ENCODE results near the gene ANKFN1. TPM values are rescaled to one million over a fixed set of nuclear protein-coding genes. Genes with fewer than 3 reads are reported as not detected.

The ANKFN1 gene
- total RNA-seq, 2 donors from 2014 or later: 3.0 to 7.3 TPM

DNA sequence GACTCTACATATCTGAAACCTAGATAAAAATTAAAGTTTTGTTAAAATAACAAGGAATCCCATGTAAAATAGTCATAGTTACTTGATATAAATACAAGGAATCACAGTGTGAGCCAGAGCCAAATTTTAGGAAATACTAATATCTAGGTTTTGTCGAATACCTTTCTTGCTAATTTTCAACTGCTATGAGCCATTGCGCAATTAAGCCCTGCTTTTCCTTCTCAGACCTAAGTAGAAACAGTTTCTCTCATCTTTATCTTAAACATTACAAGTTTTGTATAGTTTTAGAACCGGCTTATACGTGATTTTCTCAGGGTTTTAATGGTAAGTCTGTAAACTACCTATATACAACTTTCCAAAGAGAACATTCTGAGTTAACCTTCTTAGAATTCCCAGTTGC lies 282.9 kb downstream of the ANKFN1 start:
- TF ChIP-seq, protein P1, sequence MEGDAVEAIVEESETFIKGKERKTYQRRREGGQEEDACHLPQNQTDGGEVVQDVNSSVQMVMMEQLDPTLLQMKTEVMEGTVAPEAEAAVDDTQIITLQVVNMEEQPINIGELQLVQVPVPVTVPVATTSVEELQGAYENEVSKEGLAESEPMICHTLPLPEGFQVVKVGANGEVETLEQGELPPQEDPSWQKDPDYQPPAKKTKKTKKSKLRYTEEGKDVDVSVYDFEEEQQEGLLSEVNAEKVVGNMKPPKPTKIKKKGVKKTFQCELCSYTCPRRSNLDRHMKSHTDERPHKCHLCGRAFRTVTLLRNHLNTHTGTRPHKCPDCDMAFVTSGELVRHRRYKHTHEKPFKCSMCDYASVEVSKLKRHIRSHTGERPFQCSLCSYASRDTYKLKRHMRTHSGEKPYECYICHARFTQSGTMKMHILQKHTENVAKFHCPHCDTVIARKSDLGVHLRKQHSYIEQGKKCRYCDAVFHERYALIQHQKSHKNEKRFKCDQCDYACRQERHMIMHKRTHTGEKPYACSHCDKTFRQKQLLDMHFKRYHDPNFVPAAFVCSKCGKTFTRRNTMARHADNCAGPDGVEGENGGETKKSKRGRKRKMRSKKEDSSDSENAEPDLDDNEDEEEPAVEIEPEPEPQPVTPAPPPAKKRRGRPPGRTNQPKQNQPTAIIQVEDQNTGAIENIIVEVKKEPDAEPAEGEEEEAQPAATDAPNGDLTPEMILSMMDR (IDR thresholded peaks at IDR 0.05): no peak
- no peak for TF ChIP-seq POLR2AphosphoS5 (IDR thresholded peaks at IDR 0.05)
- TF ChIP-seq POLR2A (IDR thresholded peaks at IDR 0.05): no peak
- WGBS: 90% methylated on average over 4 of the region's 4 CpGs
- intact Hi-C loops (cut with DNase I): no loop called here
- Histone ChIP-seq H3K27ac (no peak overlapping the region), H3K36me3 (no peaks in the 10 kb centered on the region), H3K4me1 (replicated peaks) (no peaks in the 10 kb centered on the region), H3K4me3 (no peak overlapping the region), H3K9me3 (no peaks in the 10 kb centered on the region), H3K27me3 (replicated peaks; ENCODE audit: insufficient read depth) (no peaks in the 10 kb centered on the region)
- DNase-seq (ENCODE audit: low spot score): no peak

GRCh38 chr17:56440419-56440818 lies 287.1 kb downstream of the ANKFN1 start:
- no peak for DNase-seq (ENCODE audit: low spot score)
- 44% methylated on average over 2 of the region's 2 CpGs for WGBS
- TF ChIP-seq, protein P1 (IDR thresholded peaks at IDR 0.05): no peak
- no peak for TF ChIP-seq POLR2AphosphoS5 (IDR thresholded peaks at IDR 0.05)
- no peak for TF ChIP-seq POLR2A (IDR thresholded peaks at IDR 0.05)
- Histone ChIP-seq H3K36me3 (no peaks in the 10 kb centered on the region), H3K27ac (no peak overlapping the region), H3K4me1 (replicated peaks) (no peaks in the 10 kb centered on the region), H3K4me3 (no peak overlapping the region), H3K9me3 (no peaks in the 10 kb centered on the region), H3K27me3 (replicated peaks; ENCODE audit: insufficient read depth) (no peaks in the 10 kb centered on the region)
- intact Hi-C loops (cut with DNase I): no loop called here

DNA sequence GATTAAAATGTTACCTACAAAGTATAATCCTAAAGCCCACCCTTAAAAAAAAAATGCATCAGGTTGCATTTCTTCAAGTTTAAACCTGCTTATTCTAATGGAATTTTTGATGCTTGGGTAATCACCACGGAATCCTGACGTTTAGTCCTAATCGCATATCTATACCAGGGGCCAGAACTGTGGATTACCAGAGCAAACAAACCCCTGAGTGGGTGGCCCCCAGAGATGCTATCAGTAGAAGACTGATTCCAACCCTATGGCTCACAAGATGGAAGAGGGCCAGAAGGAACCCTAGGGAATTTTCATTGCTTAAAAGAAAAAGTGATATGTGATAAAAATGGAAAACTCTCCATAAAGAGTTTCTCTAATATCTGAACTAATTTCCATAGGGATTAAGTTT lies 288.0 kb downstream of the ANKFN1 start:
- Histone ChIP-seq H3K4me3 (no peak overlapping the region), H3K4me1 (replicated peaks) (no peaks in the 10 kb centered on the region), H3K27ac (no peak overlapping the region), H3K9me3 (no peaks in the 10 kb centered on the region), H3K27me3 (replicated peaks; ENCODE audit: insufficient read depth) (no peaks in the 10 kb centered on the region), H3K36me3 (no peaks in the 10 kb centered on the region)
- intact Hi-C loops (cut with DNase I): no loop called here
- no peak for DNase-seq (ENCODE audit: low spot score)
- 18% methylated on average over 3 of the region's 3 CpGs for WGBS
- TF ChIP-seq POLR2A (IDR thresholded peaks at IDR 0.05) (no peak), POLR2AphosphoS5 (IDR thresholded peaks at IDR 0.05) (no peak)
- TF ChIP-seq, protein P1 (IDR thresholded peaks at IDR 0.05): no peak

- intact Hi-C loops (cut with DNase I): no loop called here
- Histone ChIP-seq H3K27ac (no peak overlapping the region), H3K4me1 (replicated peaks) (no peaks in the 10 kb centered on the region), H3K36me3 (no peaks in the 10 kb centered on the region), H3K4me3 (no peak overlapping the region), H3K9me3 (no peaks in the 10 kb centered on the region), H3K27me3 (replicated peaks; ENCODE audit: insufficient read depth) (no peaks in the 10 kb centered on the region)
- TF ChIP-seq, protein P1 (IDR thresholded peaks at IDR 0.05): no peak
- TF ChIP-seq POLR2A (IDR thresholded peaks at IDR 0.05): no peak
- no peak for TF ChIP-seq POLR2AphosphoS5 (IDR thresholded peaks at IDR 0.05)
- DNase-seq (ENCODE audit: low spot score): no peak
- 69% methylated on average over 9 of the region's 9 CpGs for WGBS
These were observed 292.6 kb downstream of the ANKFN1 start for GRCh38 chr17:56445692-56446411.

- TF ChIP-seq POLR2AphosphoS5 (IDR thresholded peaks at IDR 0.05) (no peak), POLR2A (IDR thresholded peaks at IDR 0.05) (no peak)
- TF ChIP-seq, protein P1 (IDR thresholded peaks at IDR 0.05): no peak
- WGBS: 93% methylated on average over 1 of the region's 1 CpG
- Histone ChIP-seq H3K4me1 (replicated peaks) (no peaks in the 10 kb centered on the region), H3K27ac (no peak overlapping the region), H3K9me3 (no peaks in the 10 kb centered on the region), H3K27me3 (replicated peaks; ENCODE audit: insufficient read depth) (no peaks in the 10 kb centered on the region), H3K4me3 (no peak overlapping the region), H3K36me3 (no peaks in the 10 kb centered on the region)
- no peak for DNase-seq (ENCODE audit: low spot score)
- intact Hi-C loops (cut with DNase I): no loop called here
These were observed 293.9 kb downstream of the ANKFN1 start for GRCh38 chr17:56447171-56447570.
